A673 (cell line): ENCODE measurements around the gene RGCC.

Experiments used
- CTCF ChIP-seq: fragments of 300-800, 200-600 bp; sonication (generic); conservative IDR thresholded peaks from 2 replicates; pipeline ENCODE4 v1.5.1; 2017; ENCODE audit warnings: low read depth, mild to moderate bottlenecking, antibody characterized with exemption, low read length, moderate library complexity, mixed read lengths
- EZH2 ChIP-seq: fragments of 200-600 bp; sonication (generic); IDR thresholded peaks from 2 replicates; pipeline ENCODE4 v1.6.1; 2017; ENCODE audit warnings: borderline replicate concordance, low read depth, mild to moderate bottlenecking, mixed read lengths, antibody characterized with exemption, low read length; ENCODE audit not compliant: poor library complexity, severe bottlenecking

- no peak for TF ChIP-seq CTCF
- no peak for TF ChIP-seq EZH2
Observed at GRCh38 chr13:41408746-41409145, 48.6 kb upstream of the RGCC start.
